Panc1 (cell line): ENCODE results near the gene ACACA.

Experiments
- POLR2AphosphoS5 ChIP-seq: IDR thresholded peaks from 2 replicates; pipeline ENCODE4 v1.6.1; 2012; ENCODE audit warnings: mild to moderate bottlenecking, low read depth, low read length, moderate library complexity
- SIN3A ChIP-seq: IDR thresholded peaks from 2 replicates; pipeline ENCODE4 v1.6.1; 2012; ENCODE audit warnings: low read depth, mild to moderate bottlenecking, low read length, moderate library complexity, borderline replicate concordance; ENCODE audit not compliant: insufficient read depth
- TF ChIP-seq, protein P1 (sequence below): fragments of 450-650 bp; IDR thresholded peaks from 2 replicates; pipeline ENCODE4 v1.5.1; 2017; ENCODE audit warnings: mild to moderate bottlenecking

DNA sequence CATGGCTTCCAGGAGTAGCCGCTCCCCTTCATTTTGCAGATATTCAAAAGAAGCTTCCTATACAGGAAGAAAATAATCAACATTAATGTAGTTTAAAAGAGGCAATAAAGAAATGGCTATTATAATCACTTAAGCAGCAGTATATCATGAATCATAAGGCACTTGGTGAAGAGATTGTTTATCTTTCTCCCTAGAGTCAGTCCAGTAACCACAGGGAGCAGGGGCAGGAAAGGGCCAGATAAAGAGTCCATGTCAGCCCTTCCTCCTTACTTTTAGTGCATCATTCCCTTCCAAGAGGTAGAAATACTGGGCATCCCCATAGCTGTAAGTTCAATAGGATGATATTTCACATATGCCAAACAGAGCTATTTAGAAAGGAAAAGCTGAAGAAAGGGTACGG, 215.4 kb downstream of the ACACA start:
- TF ChIP-seq POLR2AphosphoS5 = no peak
- TF ChIP-seq, protein P1, sequence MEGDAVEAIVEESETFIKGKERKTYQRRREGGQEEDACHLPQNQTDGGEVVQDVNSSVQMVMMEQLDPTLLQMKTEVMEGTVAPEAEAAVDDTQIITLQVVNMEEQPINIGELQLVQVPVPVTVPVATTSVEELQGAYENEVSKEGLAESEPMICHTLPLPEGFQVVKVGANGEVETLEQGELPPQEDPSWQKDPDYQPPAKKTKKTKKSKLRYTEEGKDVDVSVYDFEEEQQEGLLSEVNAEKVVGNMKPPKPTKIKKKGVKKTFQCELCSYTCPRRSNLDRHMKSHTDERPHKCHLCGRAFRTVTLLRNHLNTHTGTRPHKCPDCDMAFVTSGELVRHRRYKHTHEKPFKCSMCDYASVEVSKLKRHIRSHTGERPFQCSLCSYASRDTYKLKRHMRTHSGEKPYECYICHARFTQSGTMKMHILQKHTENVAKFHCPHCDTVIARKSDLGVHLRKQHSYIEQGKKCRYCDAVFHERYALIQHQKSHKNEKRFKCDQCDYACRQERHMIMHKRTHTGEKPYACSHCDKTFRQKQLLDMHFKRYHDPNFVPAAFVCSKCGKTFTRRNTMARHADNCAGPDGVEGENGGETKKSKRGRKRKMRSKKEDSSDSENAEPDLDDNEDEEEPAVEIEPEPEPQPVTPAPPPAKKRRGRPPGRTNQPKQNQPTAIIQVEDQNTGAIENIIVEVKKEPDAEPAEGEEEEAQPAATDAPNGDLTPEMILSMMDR = no peak
- no peak for TF ChIP-seq SIN3A
